B cell (primary cell): ENCODE data around the gene NPAS3. TPM values are rescaled to one million over a fixed set of nuclear protein-coding genes. Genes with fewer than 3 reads are reported as not detected.

Experiments used
- ATAC-seq: fragments of 200-7000 bp; cut with Tn5 transposase; one replicate; pipeline ENCODE4 v1.10.0; 2021; ENCODE audit warnings: low read depth, mild to moderate bottlenecking, moderate number of reproducible peaks, moderate library complexity
- CTCF ChIA-PET: fragments of 350-600 bp; sonication (Branson Sonifier 250); formaldehyde crosslinking; loops from one replicate; lab custom pipeline; 2021; ENCODE audit warnings: antibody characterized with exemption, inconsistent platforms; lab: Charles Lee
- POLR2A ChIA-PET: fragments of 350-600 bp; sonication (Branson Sonifier 250); formaldehyde crosslinking; loops from one replicate; lab custom pipeline; 2021; ENCODE audit warnings: antibody characterized with exemption; lab: Charles Lee
- DNase-seq: peaks from one replicate; pipeline ENCODE4 v3.0.0; 2013
- H2AFZ ChIP-seq: 2 replicates; pipeline ENCODE4 v1.6.1; 2012; ENCODE audit warnings: mild to moderate bottlenecking, low read depth, low read length; ENCODE audit not compliant: insufficient read depth, poor library complexity, severe bottlenecking
- H3K27ac ChIP-seq, 2 donors: 1 replicate in 1 of 2; 2 replicates in 1 of 2; pipeline ENCODE4 v1.5.1; 2012 to 2013; ENCODE audit warnings: low read length in 2 of 2, mild to moderate bottlenecking in 2 of 2, moderate library complexity in 1 of 2
- H3K27me3 ChIP-seq, 4 experiments: fragments of 200-600 bp in 1 of 4; sonication (generic) in 1 of 4; replicated peaks in 1 of 4; 1 replicate in 2 of 4; 2 replicates in 2 of 4; pipeline versions ENCODE4 v1.6.1 to v1.7.0; 2013 to 2016; ENCODE audit warnings: low read length in 3 of 4, mild to moderate bottlenecking in 2 of 4, mixed read lengths in 1 of 4, moderate library complexity in 1 of 4; ENCODE audit not compliant: insufficient read depth in 4 of 4, control insufficient read depth in 3 of 4; ENCODE audit errors: control extremely low read depth in 1 of 4
- H3K36me3 ChIP-seq, 2 experiments: replicated peaks in 1 of 2; 1 replicate in 1 of 2; 2 replicates in 1 of 2; pipeline versions ENCODE4 v1.6.1 to v1.7.1; 2013; ENCODE audit warnings: low read length in 1 of 2; ENCODE audit not compliant: insufficient read depth in 2 of 2, control insufficient read depth in 1 of 2; ENCODE audit errors: control extremely low read depth in 1 of 2, extremely low read depth in 1 of 2
- H3K4me1 ChIP-seq, 2 donors: fragments of 200-600 bp in 1 of 2; sonication (generic) in 1 of 2; 1 replicate in 1 of 2; 2 replicates in 1 of 2; pipeline versions ENCODE4 v1.5.1 to v1.6.1; 2013 to 2017; ENCODE audit warnings: low read length in 2 of 2; ENCODE audit not compliant: control insufficient read depth in 2 of 2, insufficient read depth in 2 of 2
- H3K4me2 ChIP-seq: replicated peaks from 2 replicates; pipeline ENCODE3; 2012; ENCODE audit warnings: mild to moderate bottlenecking, low read depth, low read length; ENCODE audit not compliant: poor library complexity, severe bottlenecking
- H3K4me3 ChIP-seq, 5 experiments: fragments of 200-600 bp in 1 of 5; sonication (generic) in 1 of 5; 1 replicate in 3 of 5; 2 replicates in 2 of 5; pipeline versions ENCODE4 v1.5.1 to v1.7.0; 2011 to 2016; ENCODE audit warnings: low read length in 4 of 5, mild to moderate bottlenecking in 4 of 5, low read depth in 2 of 5, control low read depth in 1 of 5, moderate library complexity in 1 of 5; ENCODE audit not compliant: insufficient read depth in 1 of 5; ENCODE audit errors: control extremely low read depth in 1 of 5, extremely low read depth in 1 of 5
- H3K79me2 ChIP-seq: fragments of 200-600 bp; sonication (generic); one replicate; pipeline ENCODE4 v1.6.0; 2016; ENCODE audit warnings: low read length; ENCODE audit not compliant: control insufficient read depth, insufficient read depth
- H3K9ac ChIP-seq: fragments of 200-600 bp; sonication (generic); 2 replicates; pipeline ENCODE4 v1.6.1; 2017; ENCODE audit warnings: mild to moderate bottlenecking, low read length, moderate library complexity
- H3K9me3 ChIP-seq, 3 donors: one replicate each; pipeline versions ENCODE4 v1.6.1 to v1.7.1; 2013; ENCODE audit warnings: low read length in 2 of 3; ENCODE audit not compliant: control insufficient read depth in 2 of 3, insufficient read depth in 1 of 3; ENCODE audit errors: control extremely low read depth in 1 of 3
- H4K20me1 ChIP-seq: 2 replicates; pipeline ENCODE4 v1.6.0; 2012; ENCODE audit warnings: mild to moderate bottlenecking, low read length; ENCODE audit not compliant: insufficient read depth, control insufficient read depth, poor library complexity, severe bottlenecking
- H3K27ac Mint-ChIP-seq: one replicate; pipeline ENCODE4 v1.8.0; 2021; ENCODE audit warnings: mixed read lengths
- H3K27me3 Mint-ChIP-seq: one replicate; pipeline ENCODE4 v1.8.0; 2021; ENCODE audit warnings: mixed read lengths
- H3K4me1 Mint-ChIP-seq: one replicate; pipeline ENCODE4 v1.8.0; 2021; ENCODE audit warnings: mixed read lengths
- H3K4me3 Mint-ChIP-seq: one replicate; pipeline ENCODE4 v1.8.0; 2021; ENCODE audit warnings: mixed read lengths
- H3K9me3 Mint-ChIP-seq: one replicate; pipeline ENCODE4 v1.8.0; 2022; ENCODE audit warnings: mixed read lengths; ENCODE audit not compliant: insufficient read depth
- CTCF ChIP-seq: fragments of 200-600 bp; IDR thresholded peaks from one replicate; pipeline ENCODE4 v1.8.0; 2022; ENCODE audit warnings: antibody characterized with exemption, mild to moderate bottlenecking
- EZH2 ChIP-seq: IDR thresholded peaks from 2 replicates; pipeline ENCODE4 v1.6.1; 2012; ENCODE audit warnings: borderline replicate concordance, low read depth, mild to moderate bottlenecking, moderate library complexity, low read length; ENCODE audit not compliant: insufficient read depth, poor library complexity, severe bottlenecking
- WGBS: methylation state at CpG from one replicate; pipeline ENCODE4 v1.1.5; 2013; ENCODE audit warnings: missing lambda C conversion rate; ENCODE audit not compliant: insufficient coverage; 5-methylcytosine and 5-hydroxymethylcytosine counted together
- intact Hi-C: fragments of 100-400 bp; cut with micrococcal nuclease; formaldehyde crosslinking; loops from one replicate; pipeline ENCODE4 v1.10.0; 2022
- polyA plus RNA-seq: library from polyadenylated mRNA; depleted of rRNA; stranded (reverse); fragments of >200 nt; gene quantifications from 2 replicates; pipeline ENCODE4 v1.2.3, GENCODE V29; 2012
- total RNA-seq, 2 donors: library from RNA; stranded (reverse); fragments of 120-200 nt in 1 of 2; gene quantifications; 1 replicate in 1 of 2; 2 replicates in 1 of 2; pipeline versions ENCODE4 v1.2.3 to v1.2.4, GENCODE V29; 2013 to 2022

Gene NPAS3
- total and polyA plus RNA-seq, 2 donors (not counting 1 experiment from before 2014, with no cell fraction given), result not detected

- ATAC-seq (no peak), DNase-seq (no peak)
- Histone ChIP-seq H3K4me1 (no peaks in the 10 kb centered on the region), H4K20me1 (no peaks in the 10 kb centered on the region), H3K27ac (no peak overlapping the region), H3K27me3 (no peaks in the 10 kb centered on the region), H3K36me3 (no peaks in the 10 kb centered on the region), H3K4me2 (no peak overlapping the region), H3K79me2 (no peaks in the 10 kb centered on the region), H3K9ac (no peak overlapping the region), H2AFZ (no peak overlapping the region), H3K9me3 (no peaks in the 10 kb centered on the region), H3K4me3 (no peak overlapping the region)
- H3K9me3 Mint-ChIP-seq, result no peaks in the 10 kb centered on the region
- H3K4me3 Mint-ChIP-seq, result no peak overlapping the region
- 52% methylated on average over 8 of the region's 11 CpGs for WGBS
- H3K27me3 Mint-ChIP-seq, result no peaks in the 10 kb centered on the region
- POLR2A ChIA-PET, result no interaction called here
- H3K4me1 Mint-ChIP-seq, result no peaks in the 10 kb centered on the region
- TF ChIP-seq CTCF (no peak), EZH2 (no peak)
- intact Hi-C loops, result no loop called here
- CTCF ChIA-PET, result interaction anchor here (1.2 kb wide), 1 partner anchor 18 kb away, joined by 4 read pairs; no protein-coding TSS in a partner anchor
- no peak overlapping the region for H3K27ac Mint-ChIP-seq
These were observed 836.2 kb downstream of the NPAS3 start for GRCh38 chr14:33774723-33775470.

DNA sequence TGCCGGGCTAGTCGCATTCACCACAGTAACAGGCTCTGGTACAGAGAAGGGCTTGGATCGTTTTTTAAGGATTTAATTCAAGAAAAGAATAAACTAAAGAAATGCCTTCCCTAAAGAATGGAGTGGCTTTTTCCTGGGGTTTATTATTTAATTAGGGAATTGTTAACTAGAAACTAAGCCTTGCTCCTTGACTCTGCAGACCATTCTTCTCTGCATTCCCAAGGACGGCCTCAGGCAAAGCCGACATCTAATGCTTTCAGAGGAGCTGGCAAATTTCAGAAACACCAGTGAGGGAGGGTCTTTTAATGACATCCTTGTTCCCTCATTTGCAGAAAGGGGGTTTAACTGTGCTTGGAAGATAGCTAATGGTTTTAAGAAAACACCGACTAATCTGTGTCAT, 838.2 kb downstream of the NPAS3 start:
- ChIA-PET POLR2A (no interaction called here), CTCF (interaction anchor here (1.5 kb wide), 1 partner anchor 16 kb away, joined by 4 read pairs; no protein-coding TSS in a partner anchor)
- Histone ChIP-seq H3K36me3 (no peaks in the 10 kb centered on the region), H2AFZ (no peak overlapping the region), H3K27ac (no peak overlapping the region), H3K79me2 (no peaks in the 10 kb centered on the region), H3K4me2 (no peak overlapping the region), H4K20me1 (no peaks in the 10 kb centered on the region), H3K4me3 (no peak overlapping the region), H3K27me3 (no peaks in the 10 kb centered on the region), H3K9me3 (no peaks in the 10 kb centered on the region), H3K4me1 (no peaks in the 10 kb centered on the region), H3K9ac (no peak overlapping the region)
- ATAC-seq, result no peak
- Mint-ChIP-seq H3K27ac (no peak overlapping the region), H3K4me1 (no peaks in the 10 kb centered on the region), H3K27me3 (no peaks in the 10 kb centered on the region), H3K4me3 (no peak overlapping the region), H3K9me3 (no peaks in the 10 kb centered on the region)
- no peak for DNase-seq
- TF ChIP-seq CTCF, result no peak
- TF ChIP-seq EZH2, result no peak
- WGBS, result 83% methylated on average over 1 of the region's 6 CpGs
- intact Hi-C loops, result no loop called here
